ENCODE data around the gene FNTB.

FNTB gene

GRCh38 chr14:65038966-65039365, 52.3 kb downstream of the FNTB start:
- Histone ChIP-seq H3K4me3 (no peak overlapping the region), H3K27ac (no peak overlapping the region)
- TF ChIP-seq CTCF (IDR thresholded peaks at IDR 0.05), result no peak
- no peak for DNase-seq (ENCODE audit: low spot score)

- Histone ChIP-seq H3K27ac (no peak overlapping the region), H3K4me3 (no peak overlapping the region)
- no peak for TF ChIP-seq CTCF (IDR thresholded peaks at IDR 0.05)
- no peak for DNase-seq (ENCODE audit: low spot score)
Observed at GRCh38 chr14:65040666-65041433, 54.2 kb downstream of the FNTB start.

GRCh38 chr14:65041434-65041915, 54.8 kb downstream of the FNTB start:
- DNase-seq (ENCODE audit: low spot score), result no peak
- no peak overlapping the region for H3K27ac ChIP-seq
- no peak overlapping the region for H3K4me3 ChIP-seq
- no peak for TF ChIP-seq CTCF (IDR thresholded peaks at IDR 0.05)

GRCh38 chr14:65042296-65042695, 55.6 kb downstream of the FNTB start:
- no peak overlapping the region for H3K27ac ChIP-seq
- DNase-seq (ENCODE audit: low spot score), result no peak

GRCh38 chr14:65042731-65043372, 56.2 kb downstream of the FNTB start:
- H3K4me3 ChIP-seq, result no peak overlapping the region
- DNase-seq (ENCODE audit: low spot score), result no peak
- TF ChIP-seq CTCF (IDR thresholded peaks at IDR 0.05), result no peak
- H3K27ac ChIP-seq, result no peak overlapping the region

More at GRCh38 chr14:65042296-65042695, 55.6 kb downstream of the FNTB start:
- H3K4me3 ChIP-seq, result no peak overlapping the region
- TF ChIP-seq CTCF (IDR thresholded peaks at IDR 0.05), result no peak

GRCh38 chr14:65043893-65044595, 57.3 kb downstream of the FNTB start:
- no peak for TF ChIP-seq CTCF (IDR thresholded peaks at IDR 0.05)
- DNase-seq (ENCODE audit: low spot score), result no peak
- no peak overlapping the region for H3K27ac ChIP-seq
- no peak overlapping the region for H3K4me3 ChIP-seq

Data from coronary artery (tissue), 2 donors.